Common myeloid progenitor, CD34-positive (primary cell): ENCODE measurements around the gene OR9A2.

Experiments
- CTCF ChIA-PET: fragments of 350-600 bp; sonication (Branson Sonifier 250); formaldehyde crosslinking; loops from one replicate; lab custom pipeline; 2021; ENCODE audit warnings: antibody characterized with exemption; lab: Charles Lee
- POLR2A ChIA-PET: fragments of 350-600 bp; sonication (Branson Sonifier 250); formaldehyde crosslinking; loops from one replicate; lab custom pipeline; 2021; ENCODE audit warnings: antibody characterized with exemption; lab: Charles Lee
- DNase-seq, 3 donors: peaks; one replicate each; pipeline versions ENCODE4 v3.0.0 to v3.0.0-alpha.2; 2013
- H3K27ac ChIP-seq, 2 experiments: 1 replicate in 1 of 2; 2 replicates in 1 of 2; pipeline ENCODE4 v1.7.0; 2013; ENCODE audit warnings: inconsistent platforms in 2 of 2, low read length in 2 of 2, mild to moderate bottlenecking in 2 of 2, low read depth in 1 of 2, moderate library complexity in 1 of 2; ENCODE audit not compliant: severe bottlenecking in 2 of 2, insufficient read depth in 1 of 2, poor library complexity in 1 of 2
- H3K27me3 ChIP-seq, 5 experiments: replicated peaks in 2 of 5; 1 replicate in 3 of 5; 2 replicates in 2 of 5; pipeline versions ENCODE4 v1.6.1 to v1.7.0; 2013; ENCODE audit warnings: low read length in 4 of 5, mild to moderate bottlenecking in 2 of 5, moderate library complexity in 2 of 5, inconsistent platforms in 1 of 5; ENCODE audit not compliant: insufficient read depth in 5 of 5, control insufficient read depth in 4 of 5
- H3K36me3 ChIP-seq, 4 experiments: 1 replicate in 2 of 4; 2 replicates in 2 of 4; pipeline versions ENCODE4 v1.6.1 to v1.7.0; 2013; ENCODE audit warnings: low read length in 3 of 4, control low read depth in 1 of 4, mild to moderate bottlenecking in 1 of 4; ENCODE audit not compliant: control insufficient read depth in 4 of 4, insufficient read depth in 4 of 4
- H3K4me1 ChIP-seq, 4 experiments: 1 replicate in 3 of 4; 2 replicates in 1 of 4; pipeline versions ENCODE4 v1.6.1 to v1.7.1; 2013; ENCODE audit warnings: low read length in 3 of 4, mild to moderate bottlenecking in 3 of 4, control low read depth in 1 of 4, inconsistent platforms in 1 of 4, moderate library complexity in 1 of 4; ENCODE audit not compliant: control insufficient read depth in 4 of 4, insufficient read depth in 4 of 4; ENCODE audit errors: control extremely low read depth in 1 of 4
- H3K4me3 ChIP-seq, 7 experiments: 1 replicate in 4 of 7; 2 replicates in 3 of 7; pipeline versions ENCODE4 v1.5.1 to v1.7.0; 2013; ENCODE audit warnings: mild to moderate bottlenecking in 7 of 7, low read length in 6 of 7, moderate library complexity in 6 of 7, inconsistent platforms in 2 of 7, low read depth in 2 of 7, control low read depth in 1 of 7; ENCODE audit not compliant: insufficient read depth in 4 of 7, control insufficient read depth in 1 of 7; ENCODE audit errors: extremely low read depth in 1 of 7
- H3K9me3 ChIP-seq, 5 experiments: 1 replicate in 4 of 5; 2 replicates in 1 of 5; pipeline versions ENCODE4 v1.6.1 to v1.7.1; 2013; ENCODE audit warnings: low read length in 4 of 5, mild to moderate bottlenecking in 2 of 5, inconsistent platforms in 1 of 5, low read depth in 1 of 5, moderate library complexity in 1 of 5; ENCODE audit not compliant: control insufficient read depth in 4 of 5, insufficient read depth in 2 of 5; ENCODE audit errors: control extremely low read depth in 1 of 5
- WGBS: methylation state at CpG from one replicate; pipeline ENCODE4 v1.1.5; 2013; ENCODE audit not compliant: insufficient coverage; 5-methylcytosine and 5-hydroxymethylcytosine counted together

Gene OR9A2

GRCh38 chr7:143054621-143055020 lies 27.7 kb upstream of the OR9A2 start:
- no peaks in the 10 kb centered on the region for H3K36me3 ChIP-seq
- ChIA-PET CTCF (interaction anchor here (1.1 kb wide), 1 partner anchor 186 kb away, joined by 4 read pairs; no protein-coding TSS in a partner anchor), POLR2A (no interaction called here)
- H3K27me3 ChIP-seq, result no peaks in the 10 kb centered on the region
- H3K27ac ChIP-seq, result no peak overlapping the region
- WGBS, result no CpG with 5 or more reads among the region's 3 CpGs
- peaks cover 0 to 1% (median 0%) of the 10 kb centered on the region in 4 experiments for H3K4me1 ChIP-seq
- H3K4me3 ChIP-seq, result no peak overlapping the region
- no peak for DNase-seq
- H3K9me3 ChIP-seq, result peaks cover 0 to 2% (median 0%) of the 10 kb centered on the region in 5 experiments

GRCh38 chr7:143052041-143052440 lies 25.1 kb upstream of the OR9A2 start, which contains the start of gene OR6V1:
Gene OR6V1 (plus strand): TSS chr7:143052341. CDS start chr7:143052341, 0 bp downstream.
- no peak for DNase-seq
- CTCF ChIA-PET, result interaction anchor here (1.5 kb wide), 1 partner anchor 10 kb away, joined by 4 read pairs; no protein-coding TSS in a partner anchor
- H3K4me1 ChIP-seq, result peaks cover 0 to 17% (median 4%) of the 10 kb centered on the region in 4 experiments
- WGBS, result 100% methylated on average over 4 of the region's 4 CpGs
- no peaks in the 10 kb centered on the region for H3K27me3 ChIP-seq
- H3K9me3 ChIP-seq, result peaks cover 0 to 2% (median 0%) of the 10 kb centered on the region in 5 experiments
- H3K27ac ChIP-seq, result no peak within 1 kb of the TSS
- POLR2A ChIA-PET, result no interaction called here
- H3K4me3 ChIP-seq, result no peak within 1 kb of the TSS
- no peaks in the 10 kb centered on the region for H3K36me3 ChIP-seq

DNA sequence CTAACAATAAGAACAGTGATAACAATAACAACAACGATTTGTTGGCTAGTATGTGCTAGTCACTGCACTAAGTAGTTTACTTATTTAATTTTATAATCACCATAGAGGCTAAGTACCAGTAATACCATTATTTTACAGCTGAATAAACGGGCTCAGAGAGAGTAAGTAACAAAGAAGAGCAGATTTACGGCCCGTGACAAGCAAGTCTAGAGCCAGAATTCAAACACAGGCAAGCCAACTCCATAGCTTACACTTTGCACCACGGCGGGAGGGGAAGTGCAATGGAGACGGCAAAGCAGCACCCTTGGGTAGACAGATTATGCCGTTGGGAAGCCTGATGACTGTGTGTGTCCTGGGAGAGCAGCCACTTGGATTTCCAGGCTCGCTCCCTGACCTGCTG lies 24.0 kb upstream of the OR9A2 start:
- WGBS, result 100% methylated on average over 1 of the region's 9 CpGs
- ChIA-PET POLR2A (no interaction called here), CTCF (no interaction called here)
- H3K27me3 ChIP-seq, result no peaks in the 10 kb centered on the region
- H3K27ac ChIP-seq, result no peak overlapping the region
- peaks cover 0 to 19% (median 4%) of the 10 kb centered on the region in 4 experiments for H3K4me1 ChIP-seq
- DNase-seq, result no peak
- H3K36me3 ChIP-seq, result no peaks in the 10 kb centered on the region
- H3K9me3 ChIP-seq, result peaks cover 0 to 2% (median 0%) of the 10 kb centered on the region in 5 experiments
- no peak overlapping the region for H3K4me3 ChIP-seq

DNA sequence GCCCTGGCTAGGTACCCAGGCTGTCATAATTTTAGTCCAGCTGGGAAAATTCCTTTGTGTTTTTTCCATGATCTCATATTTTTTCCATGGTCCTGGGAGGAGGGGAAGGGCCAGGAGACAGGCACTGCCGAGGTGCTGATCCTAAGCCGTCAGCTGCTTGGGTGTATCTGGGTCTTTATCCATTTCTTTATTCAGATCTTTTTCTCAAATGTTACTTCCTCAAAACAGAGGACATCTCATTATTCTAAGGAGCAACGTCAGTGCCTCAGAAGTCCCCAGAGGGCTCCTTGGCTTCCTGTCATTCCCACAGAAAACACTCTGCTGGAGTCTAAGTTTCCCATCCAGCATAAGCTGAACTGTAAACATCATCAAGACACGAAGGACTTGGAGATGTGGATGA lies 22.4 kb upstream of the OR9A2 start:
- no peaks in the 10 kb centered on the region for H3K36me3 ChIP-seq
- no peaks in the 10 kb centered on the region for H3K27me3 ChIP-seq
- no peak overlapping the region for H3K27ac ChIP-seq
- no peak overlapping the region for H3K4me3 ChIP-seq
- peak in 2 of 3 donors; percentile 10 to 11 for DNase-seq
- H3K9me3 ChIP-seq, result no peaks in the 10 kb centered on the region
- ChIA-PET CTCF (interaction anchor here (1.1 to 2.0 kb wide), 2 partner anchors 40 to 125 kb away, joined by 3 to 4 read pairs; no protein-coding TSS in a partner anchor), POLR2A (no interaction called here)
- peaks cover 0 to 19% (median 4%) of the 10 kb centered on the region in 4 experiments for H3K4me1 ChIP-seq
- WGBS, result 28% methylated on average over 3 of the region's 4 CpGs

GRCh38 chr7:143048827-143049226 lies 21.9 kb upstream of the OR9A2 start:
- CTCF ChIA-PET, result interaction anchor here (1.1 to 2.0 kb wide), 2 partner anchors 40 to 126 kb away, joined by 3 to 4 read pairs; no protein-coding TSS in a partner anchor

DNA sequence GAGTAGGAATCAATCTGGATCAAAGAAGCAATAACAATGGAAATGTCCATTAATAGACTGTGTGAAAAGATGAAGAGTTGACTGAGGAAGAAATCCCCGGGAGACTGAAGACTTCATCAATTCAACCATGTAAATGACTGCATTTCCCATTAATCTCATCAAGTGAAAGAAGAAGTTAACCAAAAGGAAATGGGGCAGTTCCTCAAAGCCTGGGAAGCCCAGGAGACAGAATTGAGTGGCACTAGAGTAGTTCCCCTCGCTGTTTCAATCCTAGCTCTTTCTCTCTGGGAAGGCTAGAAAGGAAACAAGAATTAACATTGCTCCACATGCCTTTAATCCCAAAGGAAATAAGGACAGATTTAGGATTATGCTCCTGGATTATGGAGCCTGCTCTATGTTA lies 20.4 kb upstream of the OR9A2 start:
- Histone ChIP-seq H3K36me3 (no peaks in the 10 kb centered on the region), H3K4me1 (peaks cover 0 to 19% (median 4%) of the 10 kb centered on the region in 4 experiments), H3K9me3 (no peaks in the 10 kb centered on the region), H3K27ac (no peak overlapping the region), H3K4me3 (no peak overlapping the region), H3K27me3 (no peaks in the 10 kb centered on the region)
- ChIA-PET POLR2A (no interaction called here), CTCF (interaction anchor here (1.0 kb wide), 1 partner anchor 34 kb away, joined by 3 read pairs; no protein-coding TSS in a partner anchor)
- 6% methylated on average over 2 of the region's 2 CpGs for WGBS
- peak in 2 of 3 donors; percentile 9 to 15 for DNase-seq

More at GRCh38 chr7:143048827-143049226, 21.9 kb upstream of the OR9A2 start:
- no peak for DNase-seq
- Histone ChIP-seq H3K27ac (no peak overlapping the region), H3K36me3 (no peaks in the 10 kb centered on the region), H3K4me3 (no peak overlapping the region), H3K4me1 (peaks cover 0 to 19% (median 4%) of the 10 kb centered on the region in 4 experiments), H3K27me3 (no peaks in the 10 kb centered on the region), H3K9me3 (no peaks in the 10 kb centered on the region)
- POLR2A ChIA-PET, result no interaction called here

DNA sequence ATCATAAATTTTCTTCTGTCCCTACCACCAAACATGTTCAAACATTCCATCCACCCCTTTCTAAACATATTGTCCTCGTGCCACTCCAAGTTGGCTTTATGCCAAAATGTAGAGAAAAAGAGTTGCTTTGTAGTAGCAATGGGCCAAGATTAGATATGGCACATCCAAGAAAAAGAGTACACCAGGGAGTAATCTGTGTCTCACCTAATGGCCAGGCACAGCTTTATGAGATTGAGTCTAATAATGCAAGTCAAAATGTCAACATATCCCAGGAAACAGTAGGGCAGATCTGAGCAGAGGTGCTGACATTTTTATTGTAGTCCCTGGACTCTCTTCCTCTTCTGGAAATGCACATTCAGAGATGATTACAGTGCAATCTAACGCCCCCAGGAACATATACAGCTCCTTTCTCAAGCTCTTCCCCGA lies 19.5 kb upstream of the OR9A2 start:
- H3K27me3 ChIP-seq, result no peaks in the 10 kb centered on the region
- peak in 1 of 3 donors; percentile 4 for DNase-seq
- no peaks in the 10 kb centered on the region for H3K36me3 ChIP-seq
- CTCF ChIA-PET, result interaction anchor here (0.9 to 1.0 kb wide), 2 partner anchors 34 to 169 kb away, joined by 3 read pairs; no protein-coding TSS in a partner anchor
- 43% methylated on average over 1 of the region's 3 CpGs for WGBS
- no peak overlapping the region for H3K27ac ChIP-seq
- H3K4me1 ChIP-seq, result peaks cover 0 to 19% (median 4%) of the 10 kb centered on the region in 4 experiments
- POLR2A ChIA-PET, result no interaction called here
- H3K9me3 ChIP-seq, result no peaks in the 10 kb centered on the region
- no peak overlapping the region for H3K4me3 ChIP-seq
